OCI-LY1 (cell line): ENCODE results near the gene PDCD2.

Source experiments
- H2AFZ ChIP-seq: fragments of 200-600 bp; sonication (generic), shearing (Covaris generic); 2 replicates; pipeline ENCODE4 v1.6.0; 2014; ENCODE audit warnings: antibody characterized with exemption, mild to moderate bottlenecking, low read length
- H3F3A ChIP-seq: fragments of 200-600 bp; sonication (generic), shearing (Covaris generic); 2 replicates; pipeline ENCODE4 v1.6.0; 2014; ENCODE audit warnings: mild to moderate bottlenecking, antibody characterized with exemption, low read length, moderate library complexity; ENCODE audit not compliant: insufficient read depth
- H3K27ac ChIP-seq: fragments of 200-600 bp; sonication (generic); 2 replicates; pipeline ENCODE4 v1.5.1; 2014; ENCODE audit warnings: low read length, mixed run types, mild to moderate bottlenecking, low read depth; ENCODE audit not compliant: poor library complexity, severe bottlenecking
- H3K27me3 ChIP-seq: fragments of 200-600 bp; sonication (generic); 2 replicates; pipeline ENCODE4 v1.6.0; 2014; ENCODE audit warnings: antibody characterized with exemption, mild to moderate bottlenecking, low read length, moderate library complexity; ENCODE audit not compliant: insufficient read depth
- H3K36me3 ChIP-seq: fragments of 200-600 bp; sonication (generic); 2 replicates; pipeline ENCODE4 v1.6.1; 2014; ENCODE audit warnings: mild to moderate bottlenecking, antibody characterized with exemption, low read length, moderate library complexity, mixed read lengths; ENCODE audit not compliant: insufficient read depth
- H3K4me1 ChIP-seq: fragments of 200-600 bp; sonication (generic); 2 replicates; pipeline ENCODE4 v1.5.1; 2014; ENCODE audit warnings: mild to moderate bottlenecking, low read length, moderate library complexity; ENCODE audit not compliant: insufficient read depth, severe bottlenecking
- H3K4me2 ChIP-seq: fragments of 200-600 bp; sonication (generic), shearing (Covaris generic); 2 replicates; pipeline ENCODE4 v1.6.1; 2014; ENCODE audit warnings: low read length
- H3K4me3 ChIP-seq: fragments of 200-600 bp; sonication (generic); 2 replicates; pipeline ENCODE4 v1.5.1; 2014; ENCODE audit warnings: low read length, low read depth, mild to moderate bottlenecking, mixed read lengths; ENCODE audit not compliant: poor library complexity, severe bottlenecking
- H3K79me2 ChIP-seq: fragments of 200-600 bp; shearing (Covaris generic); 2 replicates; pipeline ENCODE4 v1.6.1; 2016; ENCODE audit warnings: mixed run types, low read length, mixed read lengths; ENCODE audit not compliant: insufficient read depth
- H3K9ac ChIP-seq: fragments of 200-600 bp; sonication (generic), shearing (Covaris generic); 2 replicates; pipeline ENCODE4 v1.6.1; 2014; ENCODE audit warnings: mild to moderate bottlenecking, low read length, mixed read lengths
- H3K9me2 ChIP-seq: fragments of 200-600 bp; sonication (generic), shearing (Covaris generic); 2 replicates; pipeline ENCODE4 v1.6.1; 2014; ENCODE audit warnings: low read depth, mild to moderate bottlenecking, low read length, mixed read lengths
- H3K9me3 ChIP-seq: fragments of 200-600 bp; shearing (Covaris generic); 2 replicates; pipeline ENCODE4 v1.6.1; 2014; ENCODE audit warnings: low read length, mixed read lengths
- H4K20me1 ChIP-seq: fragments of 200-600 bp; sonication (generic), shearing (Covaris generic); 2 replicates; pipeline ENCODE4 v1.6.0; 2016; ENCODE audit warnings: mild to moderate bottlenecking, low read length; ENCODE audit not compliant: insufficient read depth
- EZH2 ChIP-seq: fragments of 200-600 bp; sonication (generic), shearing (Covaris generic); IDR thresholded peaks from 2 replicates; pipeline ENCODE4 v1.8.0; 2017; ENCODE audit warnings: borderline replicate concordance, mixed run types, mild to moderate bottlenecking, antibody characterized with exemption, low read length, moderate library complexity, mixed read lengths
- TF ChIP-seq, protein P1 (sequence below): fragments of 200-600 bp; sonication (generic), shearing (Covaris generic); IDR thresholded peaks from 2 replicates; pipeline ENCODE4 v1.5.1; 2017; ENCODE audit warnings: mild to moderate bottlenecking, antibody characterized with exemption, low read length, moderate library complexity, mixed read lengths

The PDCD2 gene

DNA sequence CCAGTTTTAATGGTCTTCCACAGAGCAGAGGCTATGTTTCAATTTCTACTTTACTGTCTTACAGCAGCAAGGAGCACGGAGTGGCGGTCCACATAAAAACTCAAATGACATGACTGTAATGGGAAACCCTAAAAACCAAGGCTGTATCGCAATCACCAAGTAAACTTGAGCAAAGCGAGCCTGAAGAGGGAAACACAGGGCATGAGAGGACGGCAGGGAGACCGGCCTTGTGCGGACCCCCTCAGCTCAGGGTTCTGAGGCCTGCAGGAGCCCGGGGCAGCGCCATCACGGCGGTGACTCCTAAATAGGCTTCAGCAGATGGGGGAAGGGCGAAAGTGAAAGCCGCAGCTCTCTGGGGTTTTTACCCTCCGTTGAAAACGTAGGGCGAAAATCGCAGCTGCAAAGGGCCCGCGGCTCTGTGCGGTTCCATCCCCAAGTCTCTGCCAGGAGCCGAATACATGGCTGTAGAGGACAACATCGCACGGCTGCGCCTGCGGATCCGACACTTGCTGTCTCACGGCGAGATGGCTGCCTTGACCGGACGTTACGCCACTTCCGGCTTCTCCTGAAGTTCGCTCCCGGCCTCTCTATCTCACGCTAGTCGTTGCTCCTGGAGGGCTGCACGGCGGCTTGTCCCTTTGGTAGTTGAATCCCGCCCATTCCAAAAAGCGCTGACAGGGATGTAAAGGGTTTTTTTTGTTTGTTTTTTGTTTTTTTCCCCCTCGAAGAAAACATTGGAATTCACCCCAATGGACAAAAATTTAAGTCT, 31.5 kb downstream of the PDCD2 start, which contains the start of gene PSMB1:
TSS of gene PSMB1 (minus strand) at position 543 of the 769 bp plus-strand sequence. CDS start at position 478, 65 bp downstream.
- H3K79me2 ChIP-seq = peaks cover 78% of the 10 kb centered on the region
- H3K9ac ChIP-seq = peak within 1 kb of the TSS; percentile 88
- peaks cover 46% of the 10 kb centered on the region for H3K4me1 ChIP-seq
- TF ChIP-seq, protein P1, sequence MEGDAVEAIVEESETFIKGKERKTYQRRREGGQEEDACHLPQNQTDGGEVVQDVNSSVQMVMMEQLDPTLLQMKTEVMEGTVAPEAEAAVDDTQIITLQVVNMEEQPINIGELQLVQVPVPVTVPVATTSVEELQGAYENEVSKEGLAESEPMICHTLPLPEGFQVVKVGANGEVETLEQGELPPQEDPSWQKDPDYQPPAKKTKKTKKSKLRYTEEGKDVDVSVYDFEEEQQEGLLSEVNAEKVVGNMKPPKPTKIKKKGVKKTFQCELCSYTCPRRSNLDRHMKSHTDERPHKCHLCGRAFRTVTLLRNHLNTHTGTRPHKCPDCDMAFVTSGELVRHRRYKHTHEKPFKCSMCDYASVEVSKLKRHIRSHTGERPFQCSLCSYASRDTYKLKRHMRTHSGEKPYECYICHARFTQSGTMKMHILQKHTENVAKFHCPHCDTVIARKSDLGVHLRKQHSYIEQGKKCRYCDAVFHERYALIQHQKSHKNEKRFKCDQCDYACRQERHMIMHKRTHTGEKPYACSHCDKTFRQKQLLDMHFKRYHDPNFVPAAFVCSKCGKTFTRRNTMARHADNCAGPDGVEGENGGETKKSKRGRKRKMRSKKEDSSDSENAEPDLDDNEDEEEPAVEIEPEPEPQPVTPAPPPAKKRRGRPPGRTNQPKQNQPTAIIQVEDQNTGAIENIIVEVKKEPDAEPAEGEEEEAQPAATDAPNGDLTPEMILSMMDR = no peak
- TF ChIP-seq EZH2 = no peak
- H3K27me3 ChIP-seq = no peaks in the 10 kb centered on the region
- H4K20me1 ChIP-seq = 0 out of 2 replicates have a peak, but pooled peaks cover 5% of the 10 kb centered on the region
- peak within 1 kb of the TSS; percentile 98 for H2AFZ ChIP-seq
- peak within 1 kb of the TSS; percentile 90 for H3K27ac ChIP-seq
- peak within 1 kb of the TSS; percentile 95 for H3K4me2 ChIP-seq
- no peaks in the 10 kb centered on the region for H3K9me3 ChIP-seq
- no peaks in the 10 kb centered on the region for H3F3A ChIP-seq
- peak within 1 kb of the TSS; percentile 83 for H3K4me3 ChIP-seq
- no peaks in the 10 kb centered on the region for H3K9me2 ChIP-seq
- peaks cover 47% of the 10 kb centered on the region for H3K36me3 ChIP-seq

- Histone ChIP-seq H3K9me3 (no peaks in the 10 kb centered on the region), H2AFZ (no peak overlapping the region), H3K4me2 (no peak overlapping the region), H3K79me2 (peaks cover 41% of the 10 kb centered on the region), H3K36me3 (peaks cover 99% of the 10 kb centered on the region), H3F3A (no peaks in the 10 kb centered on the region), H3K4me1 (peaks cover 8% of the 10 kb centered on the region), H3K9me2 (no peaks in the 10 kb centered on the region), H3K27me3 (no peaks in the 10 kb centered on the region), H4K20me1 (peaks cover 5% of the 10 kb centered on the region; the same call in 1 of the 2 replicates), H3K4me3 (no peak overlapping the region), H3K27ac (no peak overlapping the region), H3K9ac (no peak overlapping the region)
- TF ChIP-seq EZH2 = no peak
- TF ChIP-seq, protein P1 = no peak
Observed at GRCh38 chr6:170545405-170545804, 39.0 kb downstream of the PDCD2 start.

GRCh38 chr6:170542031-170542719, 42.3 kb downstream of the PDCD2 start:
- no peaks in the 10 kb centered on the region; the same call in 1 of the 2 replicates for H4K20me1 ChIP-seq
- H2AFZ ChIP-seq = no peak overlapping the region
- H3K4me1 ChIP-seq = no peaks in the 10 kb centered on the region
- peaks cover 9% of the 10 kb centered on the region; the same call in 1 of the 2 replicates for H3K79me2 ChIP-seq
- no peaks in the 10 kb centered on the region for H3F3A ChIP-seq
- H3K9me3 ChIP-seq = no peaks in the 10 kb centered on the region
- H3K9me2 ChIP-seq = no peaks in the 10 kb centered on the region
- H3K36me3 ChIP-seq = peaks cover 99% of the 10 kb centered on the region
- no peak overlapping the region for H3K4me2 ChIP-seq
- H3K27ac ChIP-seq = no peak overlapping the region
- TF ChIP-seq, protein P1 = no peak
- no peak for TF ChIP-seq EZH2
- H3K9ac ChIP-seq = no peak overlapping the region
- H3K27me3 ChIP-seq = no peaks in the 10 kb centered on the region
- no peak overlapping the region for H3K4me3 ChIP-seq
